Measurements from ENCODE around the gene CAMK1D. TPM values are rescaled to one million over a fixed set of nuclear protein-coding genes. Genes with fewer than 3 reads are reported as not detected.
"Not testable (repeated sequence)": the region's sequence is repeated elsewhere in the genome, so short reads cannot be mapped to it uniquely, and the experiment has no call there.

Gene CAMK1D
- total and polyA plus RNA-seq, 2 experiments from 2014 or later = 4.6 to 7.2 TPM

DNA sequence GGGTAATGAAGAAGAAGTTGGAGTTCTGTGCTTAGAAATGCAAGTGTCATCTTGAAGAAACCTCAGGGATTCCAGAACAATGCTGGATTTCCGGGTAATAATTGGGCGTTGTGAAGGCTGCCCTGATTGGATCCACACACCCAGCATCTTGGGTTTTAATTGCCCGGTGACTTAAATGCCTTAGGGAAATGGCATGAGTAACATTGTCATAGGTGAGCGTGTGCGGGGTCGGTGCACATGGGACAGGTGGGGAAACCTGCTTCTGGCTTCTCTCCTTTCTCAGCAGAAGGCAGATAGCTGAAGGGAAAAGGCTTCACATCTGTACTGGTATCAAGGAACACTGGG, 15.2 kb upstream of the CAMK1D start (continued):
- TF ChIP-seq, protein P1, sequence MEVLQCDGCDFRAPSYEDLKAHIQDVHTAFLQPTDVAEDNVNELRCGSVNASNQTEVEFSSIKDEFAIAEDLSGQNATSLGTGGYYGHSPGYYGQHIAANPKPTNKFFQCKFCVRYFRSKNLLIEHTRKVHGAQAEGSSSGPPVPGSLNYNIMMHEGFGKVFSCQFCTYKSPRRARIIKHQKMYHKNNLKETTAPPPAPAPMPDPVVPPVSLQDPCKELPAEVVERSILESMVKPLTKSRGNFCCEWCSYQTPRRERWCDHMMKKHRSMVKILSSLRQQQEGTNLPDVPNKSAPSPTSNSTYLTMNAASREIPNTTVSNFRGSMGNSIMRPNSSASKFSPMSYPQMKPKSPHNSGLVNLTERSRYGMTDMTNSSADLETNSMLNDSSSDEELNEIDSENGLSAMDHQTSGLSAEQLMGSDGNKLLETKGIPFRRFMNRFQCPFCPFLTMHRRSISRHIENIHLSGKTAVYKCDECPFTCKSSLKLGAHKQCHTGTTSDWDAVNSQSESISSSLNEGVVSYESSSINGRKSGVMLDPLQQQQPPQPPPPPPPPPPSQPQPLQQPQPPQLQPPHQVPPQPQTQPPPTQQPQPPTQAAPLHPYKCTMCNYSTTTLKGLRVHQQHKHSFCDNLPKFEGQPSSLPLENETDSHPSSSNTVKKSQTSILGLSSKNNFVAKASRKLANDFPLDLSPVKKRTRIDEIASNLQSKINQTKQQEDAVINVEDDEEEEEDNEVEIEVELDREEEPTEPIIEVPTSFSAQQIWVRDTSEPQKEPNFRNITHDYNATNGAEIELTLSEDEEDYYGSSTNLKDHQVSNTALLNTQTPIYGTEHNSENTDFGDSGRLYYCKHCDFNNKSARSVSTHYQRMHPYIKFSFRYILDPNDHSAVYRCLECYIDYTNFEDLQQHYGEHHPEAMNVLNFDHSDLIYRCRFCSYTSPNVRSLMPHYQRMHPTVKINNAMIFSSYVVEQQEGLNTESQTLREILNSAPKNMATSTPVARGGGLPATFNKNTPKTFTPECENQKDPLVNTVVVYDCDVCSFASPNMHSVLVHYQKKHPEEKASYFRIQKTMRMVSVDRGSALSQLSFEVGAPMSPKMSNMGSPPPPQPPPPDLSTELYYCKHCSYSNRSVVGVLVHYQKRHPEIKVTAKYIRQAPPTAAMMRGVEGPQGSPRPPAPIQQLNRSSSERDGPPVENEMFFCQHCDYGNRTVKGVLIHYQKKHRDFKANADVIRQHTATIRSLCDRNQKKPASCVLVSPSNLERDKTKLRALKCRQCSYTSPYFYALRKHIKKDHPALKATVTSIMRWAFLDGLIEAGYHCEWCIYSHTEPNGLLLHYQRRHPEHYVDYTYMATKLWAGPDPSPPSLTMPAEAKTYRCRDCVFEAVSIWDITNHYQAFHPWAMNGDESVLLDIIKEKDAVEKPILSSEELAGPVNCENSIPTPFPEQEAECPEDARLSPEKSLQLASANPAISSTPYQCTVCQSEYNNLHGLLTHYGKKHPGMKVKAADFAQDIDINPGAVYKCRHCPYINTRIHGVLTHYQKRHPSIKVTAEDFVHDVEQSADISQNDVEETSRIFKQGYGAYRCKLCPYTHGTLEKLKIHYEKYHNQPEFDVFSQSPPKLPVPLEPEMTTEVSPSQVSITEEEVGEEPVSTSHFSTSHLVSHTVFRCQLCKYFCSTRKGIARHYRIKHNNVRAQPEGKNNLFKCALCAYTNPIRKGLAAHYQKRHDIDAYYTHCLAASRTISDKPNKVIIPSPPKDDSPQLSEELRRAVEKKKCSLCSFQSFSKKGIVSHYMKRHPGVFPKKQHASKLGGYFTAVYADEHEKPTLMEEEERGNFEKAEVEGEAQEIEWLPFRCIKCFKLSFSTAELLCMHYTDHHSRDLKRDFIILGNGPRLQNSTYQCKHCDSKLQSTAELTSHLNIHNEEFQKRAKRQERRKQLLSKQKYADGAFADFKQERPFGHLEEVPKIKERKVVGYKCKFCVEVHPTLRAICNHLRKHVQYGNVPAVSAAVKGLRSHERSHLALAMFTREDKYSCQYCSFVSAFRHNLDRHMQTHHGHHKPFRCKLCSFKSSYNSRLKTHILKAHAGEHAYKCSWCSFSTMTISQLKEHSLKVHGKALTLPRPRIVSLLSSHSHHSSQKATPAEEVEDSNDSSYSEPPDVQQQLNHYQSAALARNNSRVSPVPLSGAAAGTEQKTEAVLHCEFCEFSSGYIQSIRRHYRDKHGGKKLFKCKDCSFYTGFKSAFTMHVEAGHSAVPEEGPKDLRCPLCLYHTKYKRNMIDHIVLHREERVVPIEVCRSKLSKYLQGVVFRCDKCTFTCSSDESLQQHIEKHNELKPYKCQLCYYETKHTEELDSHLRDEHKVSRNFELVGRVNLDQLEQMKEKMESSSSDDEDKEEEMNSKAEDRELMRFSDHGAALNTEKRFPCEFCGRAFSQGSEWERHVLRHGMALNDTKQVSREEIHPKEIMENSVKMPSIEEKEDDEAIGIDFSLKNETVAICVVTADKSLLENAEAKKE (CRISPR knock-in tag; IDR thresholded peaks at IDR 0.05) = no peak
- TF ChIP-seq EZH2 (IDR thresholded peaks at IDR 0.05; ENCODE audit: low read depth, unreplicated experiment) (no peak), STAT1 (IDR thresholded peaks at IDR 0.05; ENCODE audit: unreplicated experiment) (no peak)

DNA sequence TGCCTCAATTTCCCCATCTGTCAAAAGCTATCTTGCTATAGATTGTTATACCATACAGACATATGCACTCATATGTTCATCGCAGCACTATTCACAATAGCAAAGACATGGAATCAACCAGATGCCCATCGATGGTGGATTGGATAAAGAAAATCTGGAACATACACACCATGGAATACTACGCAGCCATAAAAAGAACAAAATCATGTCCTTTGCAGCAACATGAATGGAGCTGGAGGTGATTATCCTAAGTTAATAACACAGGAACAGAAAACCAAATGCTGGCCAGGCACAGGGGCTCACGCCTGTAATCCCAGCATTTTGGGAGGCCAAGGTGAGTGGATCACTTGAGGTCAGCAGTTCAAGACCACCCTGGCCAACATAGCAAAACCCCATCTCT, 14.2 kb upstream of the CAMK1D start:
- not testable (repeated sequence) for H3K9me3 Mint-ChIP-seq; H2AFZ ChIP-seq; H3K4me1 ChIP-seq (ENCODE audit: insufficient read depth); H3K36me3 ChIP-seq (ENCODE audit: insufficient read depth); H3K9me2 ChIP-seq (ENCODE audit: insufficient read depth); H3K4me2 ChIP-seq; H3K4me3 Mint-ChIP-seq; H3K79me2 ChIP-seq (replicated peaks; ENCODE audit: insufficient read depth); H3K36me3 Mint-ChIP-seq (ENCODE audit: low read depth); DNase-seq (ENCODE audit: low spot score); H3K4me1 Mint-ChIP-seq; H3K27ac Mint-ChIP-seq; H3K27ac ChIP-seq (ENCODE audit: low read depth); ATAC-seq; H3K27me3 ChIP-seq (ENCODE audit: insufficient read depth); H3K4me3 ChIP-seq; H3F3A ChIP-seq (replicated peaks; ENCODE audit: low read depth); H3K27me3 Mint-ChIP-seq (ENCODE audit: insufficient read depth, low read depth, poor library complexity); H4K20me1 ChIP-seq (replicated peaks; ENCODE audit: insufficient read depth)
